Vagina (tissue), 2 donors: ENCODE data around the gene SERPING1. TPM values are rescaled to one million over a fixed set of nuclear protein-coding genes. Genes with fewer than 3 reads are reported as not detected.
A peak's percentile ranks its signal among the peaks of the same experiment; 100 is the strongest.

Experiments
- DNase-seq, 2 donors: peaks; one replicate each; pipeline ENCODE4 v3.0.0-alpha.2; 2017; ENCODE audit errors: extremely low spot score in 2 of 2
- H3K27ac ChIP-seq: fragments of 200-600 bp; sonication (generic); one replicate; pipeline ENCODE4 v1.5.1; 2019
- H3K27me3 ChIP-seq: fragments of 200-600 bp; sonication (generic); one replicate; pipeline ENCODE4 v1.5.1; 2019
- H3K36me3 ChIP-seq, 2 donors: fragments of 200-600 bp; sonication (generic); one replicate each; pipeline ENCODE4 v1.5.1; 2017 to 2019
- H3K4me1 ChIP-seq: fragments of 200-600 bp; sonication (generic); one replicate; pipeline ENCODE4 v1.5.1; 2019
- H3K4me3 ChIP-seq, 2 donors: fragments of 200-600 bp; sonication (generic); 1 replicate in 1 of 2; 2 replicates in 1 of 2; pipeline ENCODE4 v1.5.1; 2016 to 2019
- H3K9me3 ChIP-seq: fragments of 200-600 bp; sonication (generic); one replicate; pipeline ENCODE4 v1.5.1; 2019
- POLR2A ChIP-seq, 2 donors: fragments of 450-650 bp; IDR thresholded peaks; one replicate each; pipeline ENCODE4 v1.6.1; 2017; ENCODE audit warnings: antibody characterized with exemption in 2 of 2, mild to moderate bottlenecking in 2 of 2, moderate library complexity in 2 of 2
- POLR2AphosphoS5 ChIP-seq, 2 donors: sonication (generic); formaldehyde crosslinking; IDR thresholded peaks; one replicate each; pipeline ENCODE4 v1.9.0; 2017; ENCODE audit warnings: antibody characterized with exemption in 2 of 2, mild to moderate bottlenecking in 2 of 2, low read depth in 1 of 2; ENCODE audit not compliant: insufficient read depth in 1 of 2
- intact Hi-C: fragments of 100-400 bp; cut with DNase I; formaldehyde crosslinking; loops from one replicate; pipeline ENCODE4 v1.15.1; 2023
- total RNA-seq: library from RNA; depleted of rRNA; stranded (reverse); fragments of >200 nt; gene quantifications from one replicate; pipeline ENCODE4 v1.2.3, GENCODE V29; 2016
- TF ChIP-seq, protein P1 (sequence below), 3 experiments: fragments of 450-650 bp in 2 of 3; fragments of 200-600 bp in 1 of 3; sonication (generic) in 1 of 3; IDR thresholded peaks; one replicate each; pipeline ENCODE4 v1.5.1; 2017 to 2019; ENCODE audit warnings: antibody characterized with exemption in 3 of 3, mild to moderate bottlenecking in 2 of 3, moderate library complexity in 2 of 3

SERPING1 gene
- total RNA-seq, 1 donor from 2014 or later: 779 TPM

DNA sequence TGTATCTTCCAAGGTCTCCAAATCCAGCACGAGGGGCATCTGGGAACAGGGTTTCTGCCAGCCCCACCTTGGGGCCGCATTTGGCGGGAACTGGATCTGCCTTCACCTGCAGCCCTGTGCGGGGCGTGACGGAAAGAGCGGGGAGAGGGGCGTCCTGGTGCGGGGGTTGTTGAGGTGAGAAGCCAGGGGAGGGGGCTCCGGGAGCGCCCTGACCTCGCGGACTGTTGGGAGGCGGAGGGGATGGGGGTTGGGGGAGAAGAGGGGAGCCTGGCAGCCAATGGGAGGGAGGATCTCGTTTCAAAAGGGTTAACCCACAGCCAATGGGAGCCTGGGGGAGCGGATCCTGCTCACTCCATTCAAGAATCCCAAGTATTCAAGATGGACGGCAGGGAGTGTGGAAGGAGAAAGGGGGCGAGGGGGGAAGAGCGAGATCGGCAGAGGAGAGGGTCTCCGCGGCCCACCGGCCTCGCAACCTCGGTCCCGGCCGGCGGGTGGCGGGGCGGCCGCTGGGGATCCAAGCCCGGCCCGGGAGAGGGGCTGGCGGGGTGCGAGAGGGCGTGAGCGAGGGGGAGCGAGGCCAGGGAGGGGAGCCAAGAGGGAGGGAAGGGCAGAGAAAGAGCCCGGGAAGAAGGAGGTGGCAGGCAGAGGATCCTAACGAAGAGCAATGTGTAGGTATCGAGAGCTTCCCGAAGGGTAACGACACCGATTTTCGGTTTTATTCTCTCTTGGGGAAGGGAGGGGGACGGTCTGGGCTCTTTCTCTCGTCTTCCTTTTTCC is 40.7 kb downstream of the SERPING1 start:
- no peaks in the 10 kb centered on the region for H3K27me3 ChIP-seq
- no peaks in the 10 kb centered on the region for H3K9me3 ChIP-seq
- TF ChIP-seq POLR2A (IDR thresholded peaks at IDR 0.05): peak in 1 of 2 donors; percentile 42
- TF ChIP-seq POLR2AphosphoS5 (IDR thresholded peaks at IDR 0.05; ENCODE audit: insufficient read depth in 1 of 2, low read depth in 1 of 2): peak in 1 of 2 donors; percentile 62
- TF ChIP-seq, protein P1, sequence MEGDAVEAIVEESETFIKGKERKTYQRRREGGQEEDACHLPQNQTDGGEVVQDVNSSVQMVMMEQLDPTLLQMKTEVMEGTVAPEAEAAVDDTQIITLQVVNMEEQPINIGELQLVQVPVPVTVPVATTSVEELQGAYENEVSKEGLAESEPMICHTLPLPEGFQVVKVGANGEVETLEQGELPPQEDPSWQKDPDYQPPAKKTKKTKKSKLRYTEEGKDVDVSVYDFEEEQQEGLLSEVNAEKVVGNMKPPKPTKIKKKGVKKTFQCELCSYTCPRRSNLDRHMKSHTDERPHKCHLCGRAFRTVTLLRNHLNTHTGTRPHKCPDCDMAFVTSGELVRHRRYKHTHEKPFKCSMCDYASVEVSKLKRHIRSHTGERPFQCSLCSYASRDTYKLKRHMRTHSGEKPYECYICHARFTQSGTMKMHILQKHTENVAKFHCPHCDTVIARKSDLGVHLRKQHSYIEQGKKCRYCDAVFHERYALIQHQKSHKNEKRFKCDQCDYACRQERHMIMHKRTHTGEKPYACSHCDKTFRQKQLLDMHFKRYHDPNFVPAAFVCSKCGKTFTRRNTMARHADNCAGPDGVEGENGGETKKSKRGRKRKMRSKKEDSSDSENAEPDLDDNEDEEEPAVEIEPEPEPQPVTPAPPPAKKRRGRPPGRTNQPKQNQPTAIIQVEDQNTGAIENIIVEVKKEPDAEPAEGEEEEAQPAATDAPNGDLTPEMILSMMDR (IDR thresholded peaks at IDR 0.05): peak in 1 of 3 experiments; percentile 8
- H3K4me1 ChIP-seq: peaks cover 37% of the 10 kb centered on the region
- DNase-seq: no peak
- intact Hi-C loops: loop anchor here (2.0 kb wide), 2 partner anchors 35 to 69 kb away; no protein-coding TSS in a partner anchor
- H3K36me3 ChIP-seq: no peaks in the 10 kb centered on the region
- peak overlapping the region; percentile 80 for H3K27ac ChIP-seq
- H3K4me3 ChIP-seq: peak overlapping the region; percentile 66 to 93

DNA sequence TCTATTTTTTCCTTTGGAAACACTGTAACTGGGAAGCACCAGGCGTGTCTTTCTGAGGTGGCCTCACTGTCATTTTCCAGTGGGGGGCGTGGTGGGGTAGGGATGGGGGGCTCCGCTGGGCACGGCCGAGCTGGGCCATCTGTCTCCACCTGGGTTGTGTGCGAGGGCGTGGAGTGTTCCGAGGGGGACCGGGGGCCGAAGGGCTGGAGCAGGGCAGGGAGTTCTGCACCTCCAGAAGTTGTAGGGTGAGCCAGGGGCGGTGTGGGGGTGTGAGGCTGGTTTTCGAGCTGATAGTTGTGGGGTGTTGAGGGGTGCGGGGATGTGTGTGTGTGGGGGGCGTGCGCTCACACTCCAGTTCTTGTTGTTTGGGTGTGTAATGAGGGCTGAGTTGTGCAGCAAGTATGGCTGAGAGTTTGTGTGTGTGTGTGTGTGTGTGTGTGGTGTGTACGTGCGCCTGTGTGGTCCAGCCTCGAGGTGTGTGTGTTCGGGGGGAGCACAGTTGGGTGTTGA is 41.4 kb downstream of the SERPING1 start:
- TF ChIP-seq, protein P1 (IDR thresholded peaks at IDR 0.05): no peak
- TF ChIP-seq POLR2A (IDR thresholded peaks at IDR 0.05): no peak
- no peak for TF ChIP-seq POLR2AphosphoS5 (IDR thresholded peaks at IDR 0.05; ENCODE audit: insufficient read depth in 1 of 2, low read depth in 1 of 2)
- no peaks in the 10 kb centered on the region for H3K36me3 ChIP-seq
- peaks cover 37% of the 10 kb centered on the region for H3K4me1 ChIP-seq
- H3K4me3 ChIP-seq: peak overlapping the region; percentile 66 to 93
- no peak for DNase-seq
- intact Hi-C loops: loop anchor here (2.0 kb wide), 2 partner anchors 36 to 70 kb away; no protein-coding TSS in a partner anchor
- H3K9me3 ChIP-seq: no peaks in the 10 kb centered on the region
- H3K27me3 ChIP-seq: no peaks in the 10 kb centered on the region
- H3K27ac ChIP-seq: peak overlapping the region; percentile 80

DNA sequence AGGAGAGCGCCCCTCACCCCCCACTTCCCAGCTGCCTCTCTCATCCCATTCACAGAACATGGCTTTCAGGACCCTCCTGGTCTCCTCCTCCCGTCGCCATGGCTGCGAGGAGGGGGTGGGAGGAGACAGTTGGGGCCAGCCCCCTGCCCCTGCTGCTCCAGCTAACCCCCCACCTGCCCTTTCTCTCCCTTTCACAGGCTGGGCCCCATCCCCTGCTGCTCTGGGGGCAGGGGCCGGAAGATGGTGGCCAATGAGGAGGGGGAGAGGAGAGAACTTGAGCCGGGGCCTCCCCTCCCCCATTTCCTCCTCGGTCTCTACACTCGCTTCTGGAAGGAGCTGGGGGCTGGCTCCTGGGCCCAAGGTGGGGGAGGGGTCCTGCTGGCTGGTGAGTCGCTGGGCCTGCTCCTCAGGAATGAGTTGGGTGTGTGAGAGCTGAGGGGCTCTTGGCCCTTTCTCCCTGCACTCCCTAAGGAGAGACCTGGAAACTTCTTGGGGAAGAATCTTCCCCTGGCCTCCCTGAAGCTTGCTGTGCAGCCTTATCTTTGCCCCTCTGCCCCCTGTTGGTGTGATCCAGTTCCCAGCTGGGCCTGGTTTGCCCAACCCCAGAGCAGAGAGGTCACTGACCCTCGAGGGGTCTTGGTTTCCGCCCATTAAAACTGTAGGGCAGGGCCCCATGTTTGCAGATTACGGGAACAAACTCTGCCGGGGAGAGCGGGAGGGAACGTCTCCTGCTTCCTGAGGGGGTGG is 42.0 kb downstream of the SERPING1 start:
- no peaks in the 10 kb centered on the region for H3K27me3 ChIP-seq
- no peaks in the 10 kb centered on the region for H3K9me3 ChIP-seq
- no peaks in the 10 kb centered on the region for H3K36me3 ChIP-seq
- no peak for DNase-seq
- intact Hi-C loops: loop anchor here (2.0 to 10.0 kb wide), 4 partner anchors 37 to 315 kb away; partner anchors contain the start of gene TNKS1BP1
- peak overlapping the region; percentile 80 for H3K27ac ChIP-seq
- TF ChIP-seq POLR2AphosphoS5 (IDR thresholded peaks at IDR 0.05; ENCODE audit: insufficient read depth in 1 of 2, low read depth in 1 of 2): no peak
- no peak for TF ChIP-seq POLR2A (IDR thresholded peaks at IDR 0.05)
- TF ChIP-seq, protein P1 (IDR thresholded peaks at IDR 0.05): no peak
- peaks cover 41% of the 10 kb centered on the region for H3K4me1 ChIP-seq
- H3K4me3 ChIP-seq: peak overlapping the region; percentile 66 to 93

DNA sequence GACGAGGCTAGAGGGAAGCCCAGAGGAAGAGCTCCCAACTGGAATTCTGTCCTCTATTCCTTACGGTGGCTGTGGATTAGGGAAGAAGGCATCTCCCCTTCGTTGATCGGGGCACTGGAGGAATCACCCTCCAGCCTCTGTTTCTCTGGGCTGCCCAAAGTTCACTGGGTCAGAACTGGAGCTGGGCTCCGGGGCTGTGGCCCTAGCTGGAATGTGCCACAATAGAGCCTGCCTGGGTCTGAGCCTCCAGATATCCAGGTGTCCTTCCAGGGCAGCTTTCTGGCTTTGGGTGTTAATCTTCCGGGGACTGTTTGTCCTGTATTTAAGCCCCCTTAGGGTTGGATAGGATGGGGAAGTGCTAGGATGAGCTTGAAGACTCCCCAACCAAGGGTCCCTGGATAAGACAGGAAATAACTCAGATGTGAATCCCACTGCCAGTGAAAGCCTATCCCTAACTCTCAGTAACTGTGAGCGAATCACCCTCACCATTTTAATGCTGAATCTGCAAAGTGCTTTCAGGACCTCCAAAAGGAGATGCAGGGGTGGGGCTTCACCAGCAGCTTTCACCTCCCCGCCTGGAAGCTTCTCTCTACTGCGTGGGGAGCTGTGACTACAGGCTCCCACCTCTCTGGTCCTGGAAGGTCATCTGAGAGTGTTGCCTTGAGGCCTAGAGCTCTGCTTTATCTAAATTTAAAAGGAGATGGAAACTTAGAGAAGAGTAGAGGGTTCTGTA is 42.7 kb downstream of the SERPING1 start:
- Histone ChIP-seq H3K4me1 (peaks cover 48% of the 10 kb centered on the region), H3K36me3 (no peaks in the 10 kb centered on the region), H3K9me3 (no peaks in the 10 kb centered on the region), H3K27me3 (no peaks in the 10 kb centered on the region), H3K4me3 (peak overlapping the region; percentile 66 to 93), H3K27ac (peak overlapping the region; percentile 80)
- intact Hi-C loops: loop anchor here (10.0 kb wide), 2 partner anchors 185 to 315 kb away; partner anchors contain the start of gene TNKS1BP1
- no peak for DNase-seq
- TF ChIP-seq POLR2AphosphoS5 (IDR thresholded peaks at IDR 0.05; ENCODE audit: insufficient read depth in 1 of 2, low read depth in 1 of 2): no peak
- TF ChIP-seq, protein P1 (IDR thresholded peaks at IDR 0.05): no peak
